ENCODE results near the gene AVPR1B.

Gene AVPR1B

GRCh38 chr1:206112600-206113301, 4.4 kb downstream of the AVPR1B start:
- no peak for DNase-seq (ENCODE audit: low read depth)

- no peak for DNase-seq (ENCODE audit: low read depth)
Measured at GRCh38 chr1:206111271-206111927, 5.8 kb downstream of the AVPR1B start.

DNA sequence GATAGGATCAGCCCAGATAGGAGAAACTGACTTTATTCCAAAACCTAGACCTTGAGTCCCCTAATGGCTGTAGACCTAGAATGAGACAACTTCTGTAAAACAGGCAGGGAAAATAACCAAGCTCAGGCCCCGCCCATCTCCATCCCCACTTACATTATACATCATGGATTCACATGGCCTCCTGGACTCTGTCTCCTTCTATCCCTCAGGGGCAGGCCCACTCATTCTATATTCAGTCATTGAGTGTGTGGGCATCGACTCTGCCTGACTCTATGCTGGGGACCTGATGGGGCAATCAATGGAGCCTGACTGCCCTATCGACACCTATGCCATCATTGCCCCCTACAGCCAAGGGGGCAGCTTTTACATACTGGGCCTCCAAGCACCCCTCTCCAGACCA, 6.4 kb downstream of the AVPR1B start:
- DNase-seq (ENCODE audit: low read depth): no peak

- no peak for DNase-seq (ENCODE audit: low read depth)
Measured at GRCh38 chr1:206110161-206110560, 7.0 kb downstream of the AVPR1B start.

DNA sequence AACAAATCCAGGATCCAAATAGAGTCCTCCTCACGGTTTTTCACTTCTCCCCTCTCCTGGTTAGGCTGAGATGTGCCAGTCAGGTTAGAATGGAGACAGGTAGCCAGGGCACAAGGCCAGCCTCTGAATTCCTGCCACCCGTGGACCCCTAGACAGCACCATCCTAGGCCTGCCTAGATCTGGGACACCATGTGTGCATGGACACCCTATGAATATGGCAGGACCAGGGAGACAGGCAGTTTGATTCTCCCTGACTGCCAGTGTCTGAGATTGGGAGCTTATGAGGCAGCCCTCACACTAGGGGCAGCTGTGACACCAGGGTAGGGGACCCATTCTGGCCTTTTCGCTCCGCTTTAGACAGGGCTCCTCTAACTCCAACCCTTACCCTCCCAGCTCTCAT, 7.5 kb downstream of the AVPR1B start:
- DNase-seq (ENCODE audit: low read depth): no peak

- DNase-seq (ENCODE audit: low read depth): no peak
Measured at GRCh38 chr1:206108635-206109034, 8.6 kb downstream of the AVPR1B start.

GRCh38 chr1:206107168-206107544, 10.0 kb downstream of the AVPR1B start:
- DNase-seq (ENCODE audit: low read depth): no peak

GRCh38 chr1:206106328-206107167, 10.6 kb downstream of the AVPR1B start:
- DNase-seq (ENCODE audit: low read depth): peak; percentile 35

DNA sequence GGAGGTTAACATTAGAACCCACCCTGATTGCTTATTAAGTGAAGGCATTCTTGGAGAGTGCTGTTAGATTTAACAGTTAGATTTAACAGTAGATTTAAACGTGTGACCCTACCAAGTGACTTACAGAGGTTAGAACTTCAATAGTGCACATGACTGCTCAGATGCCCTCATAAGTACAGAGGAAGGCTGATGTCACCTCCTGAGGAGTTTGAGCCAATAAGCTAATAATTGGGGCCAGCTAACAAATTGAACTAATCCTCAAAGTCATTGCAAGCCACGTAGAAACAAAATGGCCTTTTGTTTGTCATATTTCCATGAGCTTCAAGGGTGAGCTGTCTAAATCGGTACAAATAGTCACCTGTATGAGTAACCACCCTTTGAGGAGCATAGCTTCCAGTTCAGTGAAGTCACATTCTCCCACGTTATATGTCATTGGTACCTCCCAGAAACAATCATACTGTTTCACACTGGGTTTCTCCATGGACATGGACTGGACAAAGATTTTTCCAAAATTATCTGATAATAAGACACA, 11.7 kb downstream of the AVPR1B start:
- DNase-seq (ENCODE audit: low read depth): no peak

DNA sequence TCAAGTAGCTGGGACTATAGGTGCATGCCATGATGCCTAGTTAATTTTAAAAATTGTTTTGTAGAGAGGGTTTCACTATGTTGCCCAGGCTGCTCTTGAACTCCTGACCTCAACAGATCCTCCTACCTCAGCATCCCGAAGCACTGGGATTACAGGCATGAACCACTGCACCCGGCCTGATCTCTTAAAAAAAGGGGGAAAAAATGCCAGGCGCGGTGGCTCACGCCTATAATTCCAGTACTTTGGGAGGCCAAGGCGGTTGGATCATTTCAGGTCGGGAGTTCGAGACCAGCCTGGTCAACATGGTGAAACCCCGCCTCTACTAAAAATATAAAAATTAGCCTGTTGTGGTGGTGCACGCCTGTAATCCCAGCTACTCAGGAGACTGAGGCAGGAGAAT, 13.2 kb downstream of the AVPR1B start:
- DNase-seq (ENCODE audit: low read depth): no peak

DNA sequence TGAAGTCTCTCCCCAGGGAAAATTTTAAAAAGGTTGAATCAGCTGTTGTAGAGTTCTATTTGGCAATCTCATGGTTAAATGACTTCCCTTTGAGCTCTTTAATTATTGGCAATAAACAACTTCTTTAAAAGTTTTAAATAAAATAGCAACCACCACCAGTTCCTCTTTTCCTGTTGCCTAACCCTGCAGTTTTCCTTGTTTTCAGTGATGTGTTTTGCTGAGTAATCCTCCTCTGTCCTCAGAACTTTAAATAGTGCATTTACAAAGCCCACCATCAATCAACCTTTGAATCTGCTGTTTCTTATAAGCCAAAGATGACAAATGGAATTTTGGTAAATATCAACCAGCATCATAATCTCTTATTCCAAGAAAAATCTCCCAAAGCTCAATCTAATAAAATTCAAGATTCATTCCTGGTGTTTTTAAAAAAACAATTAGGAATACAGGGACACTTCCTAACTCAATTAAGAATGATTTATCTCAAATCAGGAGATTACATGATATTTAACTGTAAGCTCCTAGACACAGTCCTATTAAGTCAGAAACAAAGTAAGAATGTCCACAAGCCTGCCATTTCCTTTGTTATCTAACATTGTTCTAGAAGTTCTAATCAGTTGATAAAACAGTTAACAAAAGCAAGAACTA, 14.8 kb downstream of the AVPR1B start:
- DNase-seq (ENCODE audit: low read depth): no peak

DNA sequence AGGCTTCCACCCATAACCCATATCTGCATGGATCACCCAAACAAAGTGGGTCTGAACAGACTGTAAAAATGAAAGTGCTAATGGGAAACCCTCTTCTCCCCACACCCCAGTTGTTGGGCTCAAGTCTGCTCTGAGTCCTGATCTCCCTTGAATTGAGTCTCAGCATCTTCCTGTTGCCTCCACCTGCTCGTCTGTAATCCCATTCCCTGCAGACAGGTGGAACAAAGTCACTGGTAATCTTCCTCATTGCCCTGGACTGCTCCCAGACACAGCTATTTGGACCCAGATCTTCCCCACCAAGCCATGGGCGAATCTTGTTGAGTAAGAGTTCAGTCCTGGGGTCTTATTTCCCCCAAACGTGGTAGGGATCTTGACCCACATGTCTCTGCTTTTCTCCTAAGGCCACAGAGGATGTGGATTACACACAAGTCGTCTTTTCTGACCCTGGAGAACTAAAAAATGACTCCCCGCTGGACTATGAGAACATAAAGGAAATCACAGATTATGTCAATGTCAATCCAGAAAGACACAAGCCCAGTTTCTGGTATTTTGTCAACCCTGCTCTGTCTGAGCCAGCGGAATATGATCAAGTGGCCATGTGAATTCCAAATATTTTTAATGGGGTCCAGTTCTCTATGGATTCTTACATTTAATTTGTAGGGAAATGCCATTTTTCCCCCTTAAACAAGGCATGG, 15.7 kb downstream of the AVPR1B start:
- no peak for DNase-seq (ENCODE audit: low read depth)

DNA sequence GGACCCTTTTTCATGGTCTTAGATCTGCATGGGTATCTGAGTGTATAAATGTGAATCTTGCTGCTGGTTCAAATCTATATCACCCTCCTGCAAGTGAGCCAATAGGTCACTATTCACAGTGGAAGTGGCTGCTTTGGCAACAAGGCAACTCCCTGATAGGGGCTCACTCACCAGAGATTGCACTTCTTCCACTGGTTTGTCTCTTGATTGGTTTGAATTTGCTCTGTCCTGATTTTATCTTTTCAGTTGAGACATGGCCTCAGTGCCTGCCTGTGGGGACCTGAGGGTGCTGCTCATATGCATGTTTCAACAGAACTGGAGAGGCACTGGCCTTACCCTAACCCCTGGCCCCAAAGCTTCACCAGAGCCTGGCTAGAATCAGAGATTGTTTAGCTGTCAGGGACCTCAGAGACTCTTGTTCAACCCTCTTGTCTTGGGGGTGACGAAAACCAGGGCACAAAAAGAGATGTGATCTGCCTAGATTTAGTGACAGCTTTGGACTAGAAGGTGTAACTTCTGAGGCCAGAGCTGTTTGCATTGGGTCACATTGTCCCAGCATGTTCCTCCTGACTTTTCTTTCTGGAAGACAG, 16.9 kb downstream of the AVPR1B start:
- DNase-seq (ENCODE audit: low read depth): no peak

- no peak for DNase-seq (ENCODE audit: low read depth)
Measured at GRCh38 chr1:206098242-206098919, 18.8 kb downstream of the AVPR1B start.

GRCh38 chr1:206097381-206097780, 19.8 kb downstream of the AVPR1B start:
- DNase-seq (ENCODE audit: low read depth): no peak

DNA sequence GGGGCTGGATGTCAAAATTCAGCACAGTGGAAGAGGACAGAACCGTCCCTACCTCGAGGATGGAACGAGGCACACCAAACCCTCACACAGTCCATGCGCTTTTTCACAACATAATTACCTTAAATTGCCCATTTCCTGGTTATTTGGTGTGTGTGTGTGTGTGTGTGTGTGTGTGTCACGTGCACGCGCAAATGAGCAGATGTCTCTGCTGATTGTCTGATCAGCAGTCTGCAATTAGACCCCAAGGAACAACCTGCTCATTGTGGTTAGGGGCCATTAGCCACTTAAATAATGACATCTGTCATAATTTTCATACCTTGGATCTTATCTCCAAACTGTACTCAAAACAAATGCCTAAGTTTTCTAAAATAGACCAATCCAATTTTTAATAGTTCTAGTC, 23.2 kb downstream of the AVPR1B start:
- no peak for DNase-seq (ENCODE audit: low read depth)

DNA sequence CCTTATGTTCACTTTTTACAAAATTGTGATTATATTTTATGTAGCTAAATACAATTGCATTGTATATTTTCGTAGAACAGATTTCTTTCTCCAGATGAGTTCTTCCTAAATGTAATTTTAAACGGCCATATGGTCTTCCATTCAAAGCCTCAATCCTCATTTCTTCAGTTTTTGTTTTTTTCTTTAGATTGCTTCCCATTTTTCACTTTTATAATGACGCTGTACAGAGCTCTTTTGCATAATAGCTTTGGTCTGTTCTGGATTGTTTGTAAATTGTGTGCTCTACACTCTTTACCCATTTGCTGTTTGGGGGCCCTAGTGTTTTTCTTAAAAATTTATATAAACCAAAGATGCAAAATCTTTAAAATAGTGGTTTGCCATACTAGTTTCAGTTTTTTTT, 27.8 kb downstream of the AVPR1B start:
- DNase-seq (ENCODE audit: low read depth): no peak

- DNase-seq (ENCODE audit: low read depth): no peak
Measured at GRCh38 chr1:206087091-206087490, 30.1 kb downstream of the AVPR1B start.

DNA sequence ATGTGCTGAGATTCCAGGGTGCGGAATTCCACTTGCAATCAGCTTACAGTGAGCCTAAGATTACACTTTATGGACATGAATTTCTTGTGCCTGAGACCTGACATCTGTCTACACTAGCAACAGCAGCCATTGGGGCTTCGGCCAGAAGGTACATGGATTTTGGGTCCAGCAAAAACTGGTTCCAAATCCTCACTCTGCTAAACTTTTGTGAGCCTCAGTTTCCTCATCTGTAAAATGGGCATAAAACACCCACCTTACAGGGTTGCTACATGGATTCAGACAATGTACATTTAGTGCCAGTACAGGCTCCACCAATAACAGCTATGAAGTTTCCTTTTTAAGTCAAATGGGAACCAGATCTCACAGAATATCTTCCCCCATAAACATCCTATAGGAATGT, 33.4 kb downstream of the AVPR1B start:
- DNase-seq (ENCODE audit: low read depth): no peak

DNA sequence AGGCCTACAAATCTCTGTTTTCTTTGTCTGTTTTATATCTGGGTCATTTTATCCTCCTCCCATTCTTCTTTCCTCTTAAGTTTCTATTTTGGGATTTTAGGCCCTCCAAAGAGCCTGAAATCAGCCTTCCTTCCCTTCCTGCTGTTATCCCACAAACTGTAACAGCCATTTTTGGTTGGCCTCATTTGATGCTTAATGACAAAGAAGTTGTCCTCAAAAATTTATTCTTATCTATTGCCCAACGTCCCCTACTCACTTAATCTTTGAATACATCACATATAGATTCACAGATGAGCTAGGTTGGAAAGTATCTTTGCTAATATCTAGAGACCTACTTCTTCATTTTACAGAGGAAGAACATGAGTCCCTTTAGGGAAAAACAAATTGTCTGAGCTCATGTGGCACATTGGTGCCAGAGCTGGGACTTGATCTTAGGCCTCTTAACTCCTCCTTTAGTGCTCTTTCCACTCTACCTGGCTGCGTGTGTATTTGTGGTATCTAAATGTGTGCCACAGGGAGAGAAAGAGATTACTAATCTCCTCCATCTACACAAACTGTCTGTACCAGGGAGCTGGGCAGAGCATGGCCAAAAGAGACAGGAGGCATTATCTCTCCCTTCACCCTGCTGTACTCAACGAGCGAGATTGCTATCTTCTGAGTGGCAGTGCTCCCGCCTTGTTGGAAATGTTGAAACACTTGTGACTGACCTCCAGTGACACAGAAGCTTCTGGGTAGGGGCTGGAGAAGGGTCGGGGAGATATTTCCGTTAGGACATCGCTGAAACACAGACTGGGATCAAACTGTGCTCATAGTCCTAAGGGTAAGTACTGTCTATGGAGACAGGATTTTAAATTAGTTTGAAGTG, 34.1 kb downstream of the AVPR1B start:
- no peak for DNase-seq (ENCODE audit: low read depth)
